ENCODE data around the gene ELP4.

GRCh38 chr11:31783252-31783651, 273.7 kb downstream of the ELP4 start:
- TF ChIP-seq MAX (IDR thresholded peaks at IDR 0.05) (no peak), CTCF (IDR thresholded peaks at IDR 0.05) (no peak), CHD2 (IDR thresholded peaks at IDR 0.05; ENCODE audit: low read length, partially characterized antibody) (no peak), NR3C1 (IDR thresholded peaks at IDR 0.05) (no peak), SREBF2 (IDR thresholded peaks at IDR 0.05) (no peak), POLR2A (IDR thresholded peaks at IDR 0.05; ENCODE audit: low read length) (no peak), BHLHE40 (IDR thresholded peaks at IDR 0.05; ENCODE audit: low read depth, low read length) (no peak), HMGXB4 (CRISPR knock-in tag; IDR thresholded peaks at IDR 0.05; ENCODE audit: borderline replicate concordance) (no peak), GATA3 (IDR thresholded peaks at IDR 0.05; ENCODE audit: borderline replicate concordance) (no peak), CBX2 (IDR thresholded peaks at IDR 0.05; ENCODE audit: borderline replicate concordance, low read depth) (no peak), BCL3 (IDR thresholded peaks at IDR 0.05) (no peak)

Data from A549 (cell line).